GM18951 (cell line): ENCODE results near the gene HSH2D.

Experiments
- POLR2A ChIP-seq: IDR thresholded peaks from 4 replicates; pipeline ENCODE4 v1.6.1; 2011; ENCODE audit warnings: mild to moderate bottlenecking; ENCODE audit not compliant: insufficient read length, insufficient read depth; ENCODE audit errors: extremely low read depth
- in situ Hi-C: fragments of 300-500 bp; cut with MboI; formaldehyde crosslinking; loops from one replicate; pipeline ENCODE4 v1.12.0; 2022; ENCODE audit warnings: low sequenced_read_pairs, mixed read lengths, inconsistent platforms; ENCODE audit not compliant: unreplicated experiment

Gene HSH2D

GRCh38 chr19:16153582-16154336, 10.3 kb downstream of the HSH2D start:
- in situ Hi-C loops, result no loop called here
- no peak for TF ChIP-seq POLR2A

GRCh38 chr19:16154557-16154956, 11.1 kb downstream of the HSH2D start:
- in situ Hi-C loops, result no loop called here
- TF ChIP-seq POLR2A, result no peak

GRCh38 chr19:16155128-16155527, 11.6 kb downstream of the HSH2D start:
- TF ChIP-seq POLR2A, result no peak
- in situ Hi-C loops, result no loop called here

- in situ Hi-C loops, result no loop called here
- no peak for TF ChIP-seq POLR2A
Observed at GRCh38 chr19:16156904-16157303, 13.4 kb downstream of the HSH2D start.

- TF ChIP-seq POLR2A, result no peak
- in situ Hi-C loops, result no loop called here
Observed at GRCh38 chr19:16157601-16158000, 14.1 kb downstream of the HSH2D start.

GRCh38 chr19:16159655-16160054, 16.2 kb downstream of the HSH2D start:
- in situ Hi-C loops, result no loop called here
- no peak for TF ChIP-seq POLR2A

- in situ Hi-C loops, result no loop called here
Observed at GRCh38 chr19:16160445-16160942, 17.0 kb downstream of the HSH2D start.

GRCh38 chr19:16160943-16161560, 17.6 kb downstream of the HSH2D start:
- in situ Hi-C loops, result no loop called here
- peak; percentile 7 for TF ChIP-seq POLR2A

More at GRCh38 chr19:16160445-16160942, 17.0 kb downstream of the HSH2D start:
- no peak for TF ChIP-seq POLR2A

- no peak for TF ChIP-seq POLR2A
Observed at GRCh38 chr19:16161840-16162239, 18.4 kb downstream of the HSH2D start.

GRCh38 chr19:16164222-16164890, 20.9 kb downstream of the HSH2D start:
- in situ Hi-C loops, result no loop called here

More at GRCh38 chr19:16161840-16162239, 18.4 kb downstream of the HSH2D start:
- in situ Hi-C loops, result no loop called here

GRCh38 chr19:16166417-16166816, 22.9 kb downstream of the HSH2D start:
- in situ Hi-C loops, result no loop called here
- TF ChIP-seq POLR2A, result no peak

More at GRCh38 chr19:16164222-16164890, 20.9 kb downstream of the HSH2D start:
- no peak for TF ChIP-seq POLR2A

GRCh38 chr19:16167055-16167454, 23.6 kb downstream of the HSH2D start:
- no peak for TF ChIP-seq POLR2A
- in situ Hi-C loops, result no loop called here

- no peak for TF ChIP-seq POLR2A
- in situ Hi-C loops, result no loop called here
Observed at GRCh38 chr19:16168465-16169081, 25.1 kb downstream of the HSH2D start.

GRCh38 chr19:16170134-16170533, 26.6 kb downstream of the HSH2D start:
- no peak for TF ChIP-seq POLR2A
- in situ Hi-C loops, result no loop called here
